ENCODE results near the gene NUP93. TPM values are rescaled to one million over a fixed set of nuclear protein-coding genes. Genes with fewer than 3 reads are reported as not detected.

NUP93 gene
- polyA plus RNA-seq, 1 donor from 2014 or later: 237 TPM

DNA sequence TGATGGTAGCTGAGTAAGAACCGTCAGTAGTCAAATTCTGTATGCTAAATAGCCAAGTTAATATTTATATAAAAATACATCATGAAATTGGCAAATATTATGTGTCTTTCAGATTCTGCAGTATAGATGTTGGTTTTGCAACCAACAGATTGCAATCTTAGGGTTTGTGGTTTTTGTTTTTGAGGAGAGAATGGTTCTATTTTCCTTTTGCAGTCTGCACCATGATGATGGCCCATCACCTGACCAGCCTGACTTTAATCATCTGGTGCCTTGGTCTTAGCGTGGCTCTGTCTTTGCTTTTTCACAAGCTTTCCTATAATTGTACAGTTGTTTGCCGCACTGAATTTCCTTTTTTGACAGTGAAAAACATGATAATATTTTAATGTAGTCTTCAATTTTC is 50.7 kb downstream of the NUP93 start:
- Histone ChIP-seq H3K9me2 (ENCODE audit: insufficient read depth, low read length) (no peaks in the 10 kb centered on the region), H3F3A (ENCODE audit: insufficient read depth, low read length, poor library complexity, severe bottlenecking) (peaks cover 8% of the 10 kb centered on the region), H3K4me3 (ENCODE audit: low read length) (peak overlapping the region; percentile 71), H3K27ac (ENCODE audit: low read length) (peak overlapping the region; percentile 92), H3K79me2 (replicated peaks; ENCODE audit: insufficient read depth, low read length) (peaks cover 35% of the 10 kb centered on the region), H2AFZ (ENCODE audit: low read depth, low read length) (no peak overlapping the region), H4K20me1 (ENCODE audit: insufficient read depth) (no peaks in the 10 kb centered on the region), H3K9me3 (ENCODE audit: low read length) (no peaks in the 10 kb centered on the region), H3K4me2 (ENCODE audit: low read length) (peak overlapping the region; percentile 42), H3K9ac (ENCODE audit: low read length) (peak overlapping the region; percentile 73), H3K36me3 (ENCODE audit: insufficient read depth, low read length) (no peaks in the 10 kb centered on the region), H3K27me3 (ENCODE audit: insufficient read depth, low read depth, low read length) (no peaks in the 10 kb centered on the region)
- TF ChIP-seq, protein P1, sequence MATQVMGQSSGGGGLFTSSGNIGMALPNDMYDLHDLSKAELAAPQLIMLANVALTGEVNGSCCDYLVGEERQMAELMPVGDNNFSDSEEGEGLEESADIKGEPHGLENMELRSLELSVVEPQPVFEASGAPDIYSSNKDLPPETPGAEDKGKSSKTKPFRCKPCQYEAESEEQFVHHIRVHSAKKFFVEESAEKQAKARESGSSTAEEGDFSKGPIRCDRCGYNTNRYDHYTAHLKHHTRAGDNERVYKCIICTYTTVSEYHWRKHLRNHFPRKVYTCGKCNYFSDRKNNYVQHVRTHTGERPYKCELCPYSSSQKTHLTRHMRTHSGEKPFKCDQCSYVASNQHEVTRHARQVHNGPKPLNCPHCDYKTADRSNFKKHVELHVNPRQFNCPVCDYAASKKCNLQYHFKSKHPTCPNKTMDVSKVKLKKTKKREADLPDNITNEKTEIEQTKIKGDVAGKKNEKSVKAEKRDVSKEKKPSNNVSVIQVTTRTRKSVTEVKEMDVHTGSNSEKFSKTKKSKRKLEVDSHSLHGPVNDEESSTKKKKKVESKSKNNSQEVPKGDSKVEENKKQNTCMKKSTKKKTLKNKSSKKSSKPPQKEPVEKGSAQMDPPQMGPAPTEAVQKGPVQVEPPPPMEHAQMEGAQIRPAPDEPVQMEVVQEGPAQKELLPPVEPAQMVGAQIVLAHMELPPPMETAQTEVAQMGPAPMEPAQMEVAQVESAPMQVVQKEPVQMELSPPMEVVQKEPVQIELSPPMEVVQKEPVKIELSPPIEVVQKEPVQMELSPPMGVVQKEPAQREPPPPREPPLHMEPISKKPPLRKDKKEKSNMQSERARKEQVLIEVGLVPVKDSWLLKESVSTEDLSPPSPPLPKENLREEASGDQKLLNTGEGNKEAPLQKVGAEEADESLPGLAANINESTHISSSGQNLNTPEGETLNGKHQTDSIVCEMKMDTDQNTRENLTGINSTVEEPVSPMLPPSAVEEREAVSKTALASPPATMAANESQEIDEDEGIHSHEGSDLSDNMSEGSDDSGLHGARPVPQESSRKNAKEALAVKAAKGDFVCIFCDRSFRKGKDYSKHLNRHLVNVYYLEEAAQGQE (IDR thresholded peaks at IDR 0.05; ENCODE audit: borderline replicate concordance): no peak
- TF ChIP-seq EZH2 (IDR thresholded peaks at IDR 0.05; ENCODE audit: borderline replicate concordance, insufficient read depth, low read length, poor library complexity, severe bottlenecking): no peak
- no peak for TF ChIP-seq MXI1 (conservative IDR thresholded peaks at IDR 0.05; ENCODE audit: poor library complexity, severe bottlenecking)
- TF ChIP-seq POLR2AphosphoS5 (IDR thresholded peaks at IDR 0.05): no peak
- TF ChIP-seq, protein P2, sequence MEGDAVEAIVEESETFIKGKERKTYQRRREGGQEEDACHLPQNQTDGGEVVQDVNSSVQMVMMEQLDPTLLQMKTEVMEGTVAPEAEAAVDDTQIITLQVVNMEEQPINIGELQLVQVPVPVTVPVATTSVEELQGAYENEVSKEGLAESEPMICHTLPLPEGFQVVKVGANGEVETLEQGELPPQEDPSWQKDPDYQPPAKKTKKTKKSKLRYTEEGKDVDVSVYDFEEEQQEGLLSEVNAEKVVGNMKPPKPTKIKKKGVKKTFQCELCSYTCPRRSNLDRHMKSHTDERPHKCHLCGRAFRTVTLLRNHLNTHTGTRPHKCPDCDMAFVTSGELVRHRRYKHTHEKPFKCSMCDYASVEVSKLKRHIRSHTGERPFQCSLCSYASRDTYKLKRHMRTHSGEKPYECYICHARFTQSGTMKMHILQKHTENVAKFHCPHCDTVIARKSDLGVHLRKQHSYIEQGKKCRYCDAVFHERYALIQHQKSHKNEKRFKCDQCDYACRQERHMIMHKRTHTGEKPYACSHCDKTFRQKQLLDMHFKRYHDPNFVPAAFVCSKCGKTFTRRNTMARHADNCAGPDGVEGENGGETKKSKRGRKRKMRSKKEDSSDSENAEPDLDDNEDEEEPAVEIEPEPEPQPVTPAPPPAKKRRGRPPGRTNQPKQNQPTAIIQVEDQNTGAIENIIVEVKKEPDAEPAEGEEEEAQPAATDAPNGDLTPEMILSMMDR (IDR thresholded peaks at IDR 0.05; ENCODE audit: poor library complexity, severe bottlenecking): no peak
- TF ChIP-seq SMC3 (conservative IDR thresholded peaks at IDR 0.05; ENCODE audit: poor library complexity): no peak
- TF ChIP-seq TAF1 (IDR thresholded peaks at IDR 0.05; ENCODE audit: low read depth): no peak
- no peak for TF ChIP-seq EP300 (conservative IDR thresholded peaks at IDR 0.05; ENCODE audit: poor library complexity, severe bottlenecking)
- no peak for TF ChIP-seq RAD21 (conservative IDR thresholded peaks at IDR 0.05)

DNA sequence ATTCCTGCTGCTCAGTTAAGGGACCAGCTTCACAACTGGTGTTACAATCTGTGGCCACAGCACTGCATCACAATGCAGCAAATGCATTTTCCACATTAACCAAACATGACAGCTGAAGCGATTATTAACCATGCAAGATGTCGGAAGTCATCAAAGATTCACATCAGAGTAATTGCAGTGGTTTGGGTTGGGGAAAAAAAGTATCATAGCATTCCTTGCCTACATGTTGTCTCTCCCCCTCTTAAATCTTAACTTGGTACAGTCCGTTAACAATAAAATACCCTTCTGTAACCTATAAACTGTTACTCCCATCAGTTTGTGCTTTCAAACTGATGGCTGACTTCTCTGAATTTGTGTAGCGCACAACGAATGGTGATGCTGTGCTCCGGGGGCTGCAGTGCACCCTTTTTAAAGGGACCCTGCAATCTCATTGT is 51.6 kb downstream of the NUP93 start:
- Histone ChIP-seq H3K79me2 (replicated peaks; ENCODE audit: insufficient read depth, low read length) (peaks cover 44% of the 10 kb centered on the region), H3K4me2 (ENCODE audit: low read length) (peak overlapping the region; percentile 42), H3K9ac (ENCODE audit: low read length) (peak overlapping the region; percentile 73), H2AFZ (ENCODE audit: low read depth, low read length) (peak overlapping the region; percentile 23), H3K27me3 (ENCODE audit: insufficient read depth, low read depth, low read length) (no peaks in the 10 kb centered on the region), H3K9me3 (ENCODE audit: low read length) (no peaks in the 10 kb centered on the region), H3K9me2 (ENCODE audit: insufficient read depth, low read length) (no peaks in the 10 kb centered on the region), H3K36me3 (ENCODE audit: insufficient read depth, low read length) (no peaks in the 10 kb centered on the region), H3K4me3 (ENCODE audit: low read length) (peak overlapping the region; percentile 71), H3K27ac (ENCODE audit: low read length) (peak overlapping the region; percentile 92), H4K20me1 (ENCODE audit: insufficient read depth) (no peaks in the 10 kb centered on the region), H3F3A (ENCODE audit: insufficient read depth, low read length, poor library complexity, severe bottlenecking) (peaks cover 8% of the 10 kb centered on the region)
- no peak for TF ChIP-seq RAD21 (conservative IDR thresholded peaks at IDR 0.05)
- no peak for TF ChIP-seq EZH2 (IDR thresholded peaks at IDR 0.05; ENCODE audit: borderline replicate concordance, insufficient read depth, low read length, poor library complexity, severe bottlenecking)
- TF ChIP-seq, protein P2 (IDR thresholded peaks at IDR 0.05; ENCODE audit: poor library complexity, severe bottlenecking): peak; percentile 34
- TF ChIP-seq POLR2AphosphoS5 (IDR thresholded peaks at IDR 0.05): peak; percentile 64
- TF ChIP-seq EP300 (conservative IDR thresholded peaks at IDR 0.05; ENCODE audit: poor library complexity, severe bottlenecking): peak; percentile 89
- TF ChIP-seq TAF1 (IDR thresholded peaks at IDR 0.05; ENCODE audit: low read depth): peak; percentile 9
- TF ChIP-seq SMC3 (conservative IDR thresholded peaks at IDR 0.05; ENCODE audit: poor library complexity): no peak
- TF ChIP-seq, protein P1 (IDR thresholded peaks at IDR 0.05; ENCODE audit: borderline replicate concordance): peak; percentile 11
- TF ChIP-seq MXI1 (conservative IDR thresholded peaks at IDR 0.05; ENCODE audit: poor library complexity, severe bottlenecking): peak; percentile 46
